IMR-90 (cell line): ENCODE results near the gene ASPG. TPM values are rescaled to one million over a fixed set of nuclear protein-coding genes. Genes with fewer than 3 reads are reported as not detected.

Experiments used
- ATAC-seq: fragments of 200-7000 bp; cut with Tn5 transposase; 2 replicates; pipeline ENCODE4 v1.9.1; 2020; ENCODE audit warnings: low read depth, mild to moderate bottlenecking, moderate library complexity
- BruUV-seq: library from RNA; stranded (reverse); fragments of 400-500 nt; replicated peaks from 2 replicates; lab custom pipeline; 2021; lab: Mats Ljungman, UMichigan
- CTCF ChIA-PET: fragments of 300-600 bp; formaldehyde crosslinking; extraction: SDS; loops from one replicate; lab custom pipeline; 2021; ENCODE audit warnings: antibody characterized with exemption; lab: Yijun Ruan, JAX
- POLR2A ChIA-PET: fragments of 300-600 bp; sonication (Branson Sonifier 250); formaldehyde crosslinking; loops from one replicate; lab custom pipeline; 2022; ENCODE audit warnings: antibody characterized with exemption; ENCODE audit not compliant: unreplicated experiment; lab: Charles Lee
- DNase-seq: peaks from one replicate; pipeline ENCODE4 v3.0.0; 2013
- H2AFZ ChIP-seq: replicated peaks from 2 replicates; pipeline ENCODE3; 2013; ENCODE audit warnings: low read length, mild to moderate bottlenecking; ENCODE audit not compliant: poor library complexity
- H2AK5ac ChIP-seq: 2 replicates; pipeline ENCODE4 v1.6.1; 2013; ENCODE audit warnings: low read depth, low read length, inconsistent platforms
- H2AK9ac ChIP-seq: replicated peaks from 2 replicates; pipeline ENCODE3; 2013; ENCODE audit warnings: mild to moderate bottlenecking, low read depth, low read length, moderate library complexity; ENCODE audit not compliant: poor library complexity
- H2BK120ac ChIP-seq: 2 replicates; pipeline ENCODE4 v1.6.1; 2013; ENCODE audit warnings: low read depth, low read length, inconsistent platforms
- H2BK15ac ChIP-seq: 3 replicates; pipeline ENCODE4 v1.6.1; 2013; ENCODE audit warnings: low read depth, low read length, inconsistent platforms
- H2BK20ac ChIP-seq: 2 replicates; pipeline ENCODE4 v1.6.1; 2013; ENCODE audit warnings: low read depth, mild to moderate bottlenecking, inconsistent platforms, low read length, moderate library complexity
- H2BK5ac ChIP-seq: 2 replicates; pipeline ENCODE4 v1.6.1; 2013; ENCODE audit warnings: mild to moderate bottlenecking, low read depth, low read length, inconsistent platforms; ENCODE audit not compliant: poor library complexity, severe bottlenecking
- H3K14ac ChIP-seq: replicated peaks from 2 replicates; pipeline ENCODE4 v1.6.1; 2013; ENCODE audit warnings: low read depth, low read length, inconsistent platforms
- H3K18ac ChIP-seq: 2 replicates; pipeline ENCODE4 v1.6.1; 2013; ENCODE audit warnings: low read depth, low read length, control low read depth
- H3K23ac ChIP-seq: 2 replicates; pipeline ENCODE4 v1.6.1; 2013; ENCODE audit warnings: low read depth, low read length, inconsistent platforms
- H3K27ac ChIP-seq: 2 replicates; pipeline ENCODE4 v1.5.1; 2013; ENCODE audit warnings: mild to moderate bottlenecking, control low read depth, low read length; ENCODE audit not compliant: insufficient read depth
- H3K27me3 ChIP-seq: 2 replicates; pipeline ENCODE4 v1.6.1; 2013; ENCODE audit warnings: low read length; ENCODE audit not compliant: control insufficient read depth, insufficient read depth
- H3K36me3 ChIP-seq: 2 replicates; pipeline ENCODE4 v1.6.1; 2013; ENCODE audit warnings: low read length, mixed read lengths; ENCODE audit not compliant: control insufficient read depth, insufficient read depth
- H3K4ac ChIP-seq: 2 replicates; pipeline ENCODE4 v1.6.1; 2013; ENCODE audit warnings: low read depth, low read length, inconsistent platforms
- H3K4me1 ChIP-seq: 2 replicates; pipeline ENCODE4 v1.6.1; 2013; ENCODE audit warnings: low read length, mixed read lengths; ENCODE audit not compliant: control insufficient read depth, insufficient read depth
- H3K4me2 ChIP-seq: 2 replicates; pipeline ENCODE4 v1.6.1; 2013; ENCODE audit warnings: low read depth, mild to moderate bottlenecking, control low read depth, low read length, moderate library complexity
- H3K4me3 ChIP-seq: 2 replicates; pipeline ENCODE4 v1.5.1; 2013; ENCODE audit warnings: low read depth, mild to moderate bottlenecking, control low read depth, low read length, moderate library complexity; ENCODE audit not compliant: insufficient read depth
- H3K56ac ChIP-seq: 2 replicates; pipeline ENCODE4 v1.6.1; 2013; ENCODE audit warnings: low read length, inconsistent platforms; ENCODE audit not compliant: insufficient read depth; ENCODE audit errors: extremely low read depth
- H3K79me1 ChIP-seq, 2 experiments: 2 replicates each; pipeline ENCODE4 v1.6.1; 2013; ENCODE audit warnings: low read length in 2 of 2, inconsistent platforms in 1 of 2, low read depth in 1 of 2
- H3K9ac ChIP-seq: 2 replicates; pipeline ENCODE4 v1.6.1; 2013; ENCODE audit warnings: low read depth, low read length, control low read depth
- H3K9me1 ChIP-seq: 2 replicates; pipeline ENCODE4 v1.6.1; 2013; ENCODE audit warnings: low read length, inconsistent platforms; ENCODE audit not compliant: insufficient read depth
- H3K9me3 ChIP-seq: 2 replicates; pipeline ENCODE4 v1.6.1; 2013; ENCODE audit warnings: low read length; ENCODE audit not compliant: control insufficient read depth, insufficient read depth
- H4K20me1 ChIP-seq: 2 replicates; pipeline ENCODE4 v1.6.1; 2013; ENCODE audit warnings: low read length, inconsistent platforms; ENCODE audit not compliant: insufficient read depth
- H4K5ac ChIP-seq: 2 replicates; pipeline ENCODE4 v1.6.1; 2013; ENCODE audit warnings: mild to moderate bottlenecking, low read depth, low read length, control low read depth
- H4K8ac ChIP-seq, 2 experiments: 2 replicates each; pipeline ENCODE4 v1.6.1; 2013; ENCODE audit warnings: low read depth in 2 of 2, low read length in 2 of 2, control low read depth in 1 of 2, inconsistent platforms in 1 of 2
- H4K91ac ChIP-seq: 2 replicates; pipeline ENCODE4 v1.6.1; 2013; ENCODE audit warnings: low read depth, low read length, inconsistent platforms; ENCODE audit not compliant: insufficient read depth
- BHLHE40 ChIP-seq: fragments of 150-350 bp; IDR thresholded peaks from 2 replicates; pipeline ENCODE4 v1.6.1; 2016; ENCODE audit warnings: mild to moderate bottlenecking, low read depth, low read length
- CEBPB ChIP-seq: IDR thresholded peaks from 2 replicates; pipeline ENCODE4 v1.6.1; 2012; ENCODE audit warnings: low read depth, low read length, improper control_type of control experiment
- CHD1 ChIP-seq: IDR thresholded peaks from 2 replicates; pipeline ENCODE4 v1.6.1; 2012; ENCODE audit warnings: low read depth, low read length, improper control_type of control experiment
- FOS ChIP-seq: fragments of 150-350 bp; IDR thresholded peaks from 2 replicates; pipeline ENCODE4 v1.6.1; 2016; ENCODE audit warnings: low read depth, low read length
- MAFK ChIP-seq: IDR thresholded peaks from 2 replicates; pipeline ENCODE4 v1.6.1; 2012; ENCODE audit warnings: low read depth, low read length, improper control_type of control experiment
- MAZ ChIP-seq: IDR thresholded peaks from 2 replicates; pipeline ENCODE4 v1.6.1; 2012; ENCODE audit warnings: low read depth, mild to moderate bottlenecking, low read length, improper control_type of control experiment, moderate library complexity, borderline replicate concordance
- MXI1 ChIP-seq: IDR thresholded peaks from 2 replicates; pipeline ENCODE4 v1.6.1; 2012; ENCODE audit warnings: low read depth, mild to moderate bottlenecking, low read length, moderate library complexity, borderline replicate concordance
- NFE2L2 ChIP-seq: fragments of 150-350 bp; IDR thresholded peaks from 2 replicates; pipeline ENCODE4 v1.6.1; 2016; ENCODE audit warnings: low read depth, mild to moderate bottlenecking, low read length
- POLR2A ChIP-seq: IDR thresholded peaks from 2 replicates; pipeline ENCODE4 v1.6.1; 2012; ENCODE audit warnings: mild to moderate bottlenecking, low read depth, low read length
- RCOR1 ChIP-seq: IDR thresholded peaks from 2 replicates; pipeline ENCODE4 v1.6.1; 2012; ENCODE audit warnings: mild to moderate bottlenecking, low read length, improper control_type of control experiment; ENCODE audit not compliant: insufficient replicate concordance
- RFX5 ChIP-seq: IDR thresholded peaks from 2 replicates; pipeline ENCODE4 v1.8.0; 2012; ENCODE audit warnings: low read depth, mild to moderate bottlenecking, low read length, moderate library complexity
- SMC3 ChIP-seq: fragments of 150-350 bp; IDR thresholded peaks from 2 replicates; pipeline ENCODE4 v1.6.1; 2016; ENCODE audit warnings: low read depth, mild to moderate bottlenecking, antibody characterized with exemption, low read length, moderate library complexity
- WGBS, 2 experiments: methylation state at CpG; one replicate each; pipeline versions ENCODE4 v1.1.5 to v1.1.7; 2013; ENCODE audit warnings: missing lambda C conversion rate in 2 of 2; ENCODE audit not compliant: insufficient read length in 1 of 2; ENCODE audit errors: extremely low coverage in 2 of 2; 5-methylcytosine and 5-hydroxymethylcytosine counted together
- dilution Hi-C: fragments of 300-500 bp; cut with HindIII; formaldehyde crosslinking; loops from one replicate; pipeline ENCODE4 v1.14.3; 2018; ENCODE audit warnings: low sequenced_read_pairs; ENCODE audit not compliant: unreplicated experiment
- in situ Hi-C: fragments of 300-500 bp; cut with MboI; formaldehyde crosslinking; loops from 3 replicates; pipeline ENCODE4 v1.14.3; 2019; ENCODE audit warnings: low sequenced_read_pairs, inconsistent platforms, mixed read lengths
- intact Hi-C: fragments of 100-400 bp; cut with micrococcal nuclease; formaldehyde crosslinking; loops from 2 replicates; pipeline ENCODE4 v1.10.0; 2022
- polyA plus RNA-seq, 3 experiments: library from polyadenylated mRNA; depleted of rRNA; stranded (reverse); fragments of >200 nt; gene quantifications; 2 replicates each; pipeline ENCODE4 v1.2.3, GENCODE V29; 2012; ENCODE audit warnings: low replicate concordance in 1 of 3
- total RNA-seq: library from RNA; depleted of rRNA; stranded (reverse); fragments of >200 nt; gene quantifications from 2 replicates; pipeline ENCODE4 v1.2.3, GENCODE V29; 2012
- TF ChIP-seq, protein P1 (sequence below): fragments of 150-350 bp; IDR thresholded peaks from 2 replicates; pipeline ENCODE4 v1.6.1; 2017; ENCODE audit warnings: mild to moderate bottlenecking, antibody characterized with exemption, low read length, low read depth
- TF ChIP-seq, protein P2 (sequence below): conservative IDR thresholded peaks from 2 replicates; pipeline ENCODE4 v1.5.1; 2012; ENCODE audit warnings: mild to moderate bottlenecking, low read depth, low read length, improper control_type of control experiment
- TF ChIP-seq, protein P3 (sequence below): fragments of 150-350 bp; IDR thresholded peaks from 2 replicates; pipeline ENCODE4 v1.6.1; 2016; ENCODE audit warnings: low read depth, mild to moderate bottlenecking, low read length, moderate library complexity, borderline replicate concordance

ASPG gene
- total and polyA plus RNA-seq, 2 of the 4 experiments (the other 2 are of a cell fraction), result not detected

DNA sequence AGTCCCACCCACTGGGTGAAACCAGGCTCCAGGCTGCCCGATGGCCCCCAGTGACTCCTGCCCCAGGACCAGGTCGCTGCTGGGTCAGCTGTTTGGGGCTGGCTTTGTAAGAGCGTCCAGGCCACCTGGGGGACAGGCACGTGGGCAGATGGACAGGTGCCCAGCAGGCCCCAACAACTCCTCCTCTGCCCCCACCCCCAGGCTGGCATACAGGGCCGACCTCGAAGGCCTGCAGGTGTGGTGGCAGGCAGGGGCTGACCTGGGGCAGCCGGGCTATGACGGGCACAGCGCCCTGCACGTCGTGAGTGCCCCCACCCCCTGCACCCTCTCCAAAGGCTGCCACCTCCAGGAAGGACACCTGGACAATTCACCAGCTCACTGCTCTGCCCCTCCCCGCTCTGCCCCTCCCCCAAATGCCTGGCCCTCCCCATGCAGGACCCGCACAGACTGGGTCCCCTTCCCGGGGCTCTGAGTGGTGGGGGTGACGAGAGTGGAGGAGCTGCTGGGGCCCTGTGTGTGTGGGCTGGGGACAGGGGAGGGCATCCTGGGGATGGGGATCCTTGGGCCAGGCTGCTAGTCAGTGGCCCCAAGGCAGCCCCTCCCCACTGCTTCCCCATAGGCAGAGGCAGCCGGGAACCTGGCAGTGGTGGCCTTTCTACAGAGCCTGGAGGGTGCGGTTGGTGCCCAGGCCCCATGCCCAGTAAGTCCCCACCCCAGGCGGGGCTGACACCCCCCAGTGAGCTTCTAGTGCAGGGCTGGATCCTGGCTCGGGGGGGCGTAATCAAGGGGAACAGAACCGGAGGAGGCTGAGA, 26.0 kb downstream of the ASPG start:
- Histone ChIP-seq H3K79me1 (no peaks in the 10 kb centered on the region), H3K14ac (no peak overlapping the region), H3K27me3 (peaks cover 6% of the 10 kb centered on the region; the same call in 1 of the 2 replicates), H2BK20ac (no peak overlapping the region), H2AFZ (no peak overlapping the region), H4K91ac (no peak overlapping the region), H4K20me1 (no peaks in the 10 kb centered on the region; the same call in 1 of the 2 replicates), H2BK5ac (no peak overlapping the region), H3K4me2 (no peak overlapping the region), H2BK120ac (no peak overlapping the region), H2AK9ac (no peak overlapping the region), H3K4ac (no peak overlapping the region), H4K5ac (no peak overlapping the region), H3K4me3 (no peak overlapping the region), H2AK5ac (no peak overlapping the region), H3K36me3 (no peaks in the 10 kb centered on the region), H3K4me1 (no peaks in the 10 kb centered on the region), H3K9me1 (no peaks in the 10 kb centered on the region), H4K8ac (no peak overlapping the region), H3K9ac (no peak overlapping the region), H3K23ac (no peak overlapping the region), H3K18ac (no peak overlapping the region), H3K27ac (no peak overlapping the region), H3K56ac (no peak overlapping the region), H2BK15ac (no peak overlapping the region), H3K9me3 (no peaks in the 10 kb centered on the region)
- in situ Hi-C loops (no loop called here), dilution Hi-C loops (no loop called here), intact Hi-C loops (no loop called here)
- no peak for ATAC-seq
- no peak for DNase-seq
- TF ChIP-seq RCOR1 (no peak), MAZ (no peak), CEBPB (no peak), MXI1 (no peak), SMC3 (no peak), NFE2L2 (no peak), FOS (no peak), POLR2A (no peak), BHLHE40 (no peak), CHD1 (no peak), RFX5 (no peak), MAFK (no peak)
- TF ChIP-seq, protein P1, sequence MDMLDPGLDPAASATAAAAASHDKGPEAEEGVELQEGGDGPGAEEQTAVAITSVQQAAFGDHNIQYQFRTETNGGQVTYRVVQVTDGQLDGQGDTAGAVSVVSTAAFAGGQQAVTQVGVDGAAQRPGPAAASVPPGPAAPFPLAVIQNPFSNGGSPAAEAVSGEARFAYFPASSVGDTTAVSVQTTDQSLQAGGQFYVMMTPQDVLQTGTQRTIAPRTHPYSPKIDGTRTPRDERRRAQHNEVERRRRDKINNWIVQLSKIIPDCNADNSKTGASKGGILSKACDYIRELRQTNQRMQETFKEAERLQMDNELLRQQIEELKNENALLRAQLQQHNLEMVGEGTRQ, result no peak
- TF ChIP-seq, protein P2, sequence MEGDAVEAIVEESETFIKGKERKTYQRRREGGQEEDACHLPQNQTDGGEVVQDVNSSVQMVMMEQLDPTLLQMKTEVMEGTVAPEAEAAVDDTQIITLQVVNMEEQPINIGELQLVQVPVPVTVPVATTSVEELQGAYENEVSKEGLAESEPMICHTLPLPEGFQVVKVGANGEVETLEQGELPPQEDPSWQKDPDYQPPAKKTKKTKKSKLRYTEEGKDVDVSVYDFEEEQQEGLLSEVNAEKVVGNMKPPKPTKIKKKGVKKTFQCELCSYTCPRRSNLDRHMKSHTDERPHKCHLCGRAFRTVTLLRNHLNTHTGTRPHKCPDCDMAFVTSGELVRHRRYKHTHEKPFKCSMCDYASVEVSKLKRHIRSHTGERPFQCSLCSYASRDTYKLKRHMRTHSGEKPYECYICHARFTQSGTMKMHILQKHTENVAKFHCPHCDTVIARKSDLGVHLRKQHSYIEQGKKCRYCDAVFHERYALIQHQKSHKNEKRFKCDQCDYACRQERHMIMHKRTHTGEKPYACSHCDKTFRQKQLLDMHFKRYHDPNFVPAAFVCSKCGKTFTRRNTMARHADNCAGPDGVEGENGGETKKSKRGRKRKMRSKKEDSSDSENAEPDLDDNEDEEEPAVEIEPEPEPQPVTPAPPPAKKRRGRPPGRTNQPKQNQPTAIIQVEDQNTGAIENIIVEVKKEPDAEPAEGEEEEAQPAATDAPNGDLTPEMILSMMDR, result no peak
- TF ChIP-seq, protein P3, sequence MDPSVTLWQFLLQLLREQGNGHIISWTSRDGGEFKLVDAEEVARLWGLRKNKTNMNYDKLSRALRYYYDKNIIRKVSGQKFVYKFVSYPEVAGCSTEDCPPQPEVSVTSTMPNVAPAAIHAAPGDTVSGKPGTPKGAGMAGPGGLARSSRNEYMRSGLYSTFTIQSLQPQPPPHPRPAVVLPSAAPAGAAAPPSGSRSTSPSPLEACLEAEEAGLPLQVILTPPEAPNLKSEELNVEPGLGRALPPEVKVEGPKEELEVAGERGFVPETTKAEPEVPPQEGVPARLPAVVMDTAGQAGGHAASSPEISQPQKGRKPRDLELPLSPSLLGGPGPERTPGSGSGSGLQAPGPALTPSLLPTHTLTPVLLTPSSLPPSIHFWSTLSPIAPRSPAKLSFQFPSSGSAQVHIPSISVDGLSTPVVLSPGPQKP, result no peak
- ChIA-PET CTCF (no interaction called here), POLR2A (no interaction called here)
- BruUV-seq, result no TSS peak
- no CpG with 5 or more reads among the region's 21 CpGs for WGBS, 2 experiments
